ENCODE results near the gene ATP1B2. TPM values are rescaled to one million over a fixed set of nuclear protein-coding genes. Genes with fewer than 3 reads are reported as not detected.
"Not testable (repeated sequence)": the region's sequence is repeated elsewhere in the genome, so short reads cannot be mapped to it uniquely, and the experiment has no call there.

Gene ATP1B2
- total and polyA plus RNA-seq, 2 of the 8 experiments (the other 6 are each of a cell fraction or from before 2014, with no cell fraction given), result 9.1 to 21.0 TPM

GRCh38 chr17:7641635-7642034 lies 9.1 kb upstream of the ATP1B2 start:
- H3K14ac ChIP-seq (ENCODE audit: insufficient read length); H3K23ac ChIP-seq (ENCODE audit: insufficient read length); H2AFZ ChIP-seq (ENCODE audit: low read length); H2BK5ac ChIP-seq (ENCODE audit: low read depth, low read length); FAIRE-seq; H3K36me3 ChIP-seq (ENCODE audit: control insufficient read depth in 2 of 4, insufficient read depth in 4 of 4, low read length in 3 of 4); H4K91ac ChIP-seq (replicated peaks; ENCODE audit: insufficient read length, low read length); H2BK12ac ChIP-seq (ENCODE audit: low read depth, low read length); H4K5ac ChIP-seq (ENCODE audit: insufficient read length, low read depth, low read length); H2AK5ac ChIP-seq (ENCODE audit: low read depth, low read length); H3K18ac ChIP-seq (ENCODE audit: extremely low read depth, low read length); H3K27ac ChIP-seq (ENCODE audit: low read depth, low read length); H3K9ac ChIP-seq (replicated peaks in 1 of 4; ENCODE audit: extremely low read depth in 1 of 4, low read depth in 3 of 4, low read length in 3 of 4); H2BK15ac ChIP-seq (ENCODE audit: low read length); H3K23me2 ChIP-seq (ENCODE audit: low read depth, low read length); H2BK20ac ChIP-seq (ENCODE audit: low read length); H4K20me1 ChIP-seq (replicated peaks in 1 of 2; ENCODE audit: control insufficient read depth in 1 of 2, insufficient read depth in 2 of 2, low read length in 2 of 2); H3K56ac ChIP-seq (replicated peaks; ENCODE audit: insufficient read length, low read depth, low read length); H3K4me1 ChIP-seq (replicated peaks in 1 of 4; ENCODE audit: control insufficient read depth in 3 of 4, insufficient read depth in 4 of 4, low read length in 3 of 4); DNase-seq (ENCODE audit: low read depth in 1 of 2, low spot score in 2 of 2); H3K9me3 ChIP-seq (ENCODE audit: insufficient read depth in 2 of 2, low read depth in 1 of 2, low read length in 1 of 2); H3K79me1 ChIP-seq (ENCODE audit: low read depth, low read length); H2BK120ac ChIP-seq (replicated peaks; ENCODE audit: low read depth, low read length); H3K4me3 ChIP-seq (ENCODE audit: extremely low read depth in 1 of 4, insufficient read depth in 2 of 4, low read depth in 3 of 4, low read length in 4 of 4); H3K4me2 ChIP-seq (ENCODE audit: insufficient read depth in 1 of 2, low read depth in 2 of 2, low read length in 2 of 2); H3K4ac ChIP-seq (replicated peaks; ENCODE audit: insufficient read length, low read depth, low read length); H3K79me2 ChIP-seq (ENCODE audit: control insufficient read depth in 1 of 2, insufficient read depth in 2 of 2, low read length in 2 of 2); H3K27me3 ChIP-seq (replicated peaks in 1 of 4; ENCODE audit: control insufficient read depth in 3 of 4, extremely low read depth in 1 of 4, insufficient read depth in 3 of 4, low read length in 3 of 4); H4K8ac ChIP-seq (ENCODE audit: extremely low read depth, insufficient read depth, low read length): not testable (repeated sequence)
- POLR2A ChIA-PET (ENCODE audit: partially characterized antibody), result interaction anchor here (0.8 to 79.4 kb wide), 4 partner anchors 2 to 58 kb away, joined by 3 to 2272 read pairs (median 1138); partner anchors contain the start of genes ATP1B2, FXR2, MPDU1 and SAT2
- WGBS, 2 experiments (ENCODE audit: extremely low coverage in 1 of 2, insufficient coverage in 1 of 2, insufficient read length in 1 of 2, insufficient replicate concordance in 2 of 2, low coverage in 1 of 2, low lambda C conversion rate in 2 of 2, missing lambda C conversion rate in 1 of 2), result 78% methylated on average over 7 of the region's 7 CpGs; no CpG with 5 or more reads in 1 of the 2 experiments
- CTCF ChIA-PET (ENCODE audit: partially characterized antibody), result interaction anchor here (0.6 to 15.7 kb wide), 12 partner anchors 8 to 349 kb away, joined by 3 to 332 read pairs (median 4); partner anchors contain the start of genes ATP1B2, TP53 and WRAP53

Data from H1 (cell line).